ENCODE data around the gene PRND. TPM values are rescaled to one million over a fixed set of nuclear protein-coding genes. Genes with fewer than 3 reads are reported as not detected.
A peak's percentile ranks its signal among the peaks of the same experiment; 100 is the strongest.
"Not testable (repeated sequence)": the region's sequence is repeated elsewhere in the genome, so short reads cannot be mapped to it uniquely, and the experiment has no call there.

The PRND gene
- total RNA-seq, 1 experiment from 2014 or later, result not detected

GRCh38 chr20:4708036-4708435, 13.7 kb upstream of the PRND start:
- DNase-seq (ENCODE audit: extremely low read depth, low read depth), result no peak

GRCh38 chr20:4708856-4709255, 12.9 kb upstream of the PRND start:
- DNase-seq (ENCODE audit: extremely low read depth, low read depth), result no peak

- DNase-seq (ENCODE audit: extremely low read depth, low read depth), result no peak
These were observed 12.2 kb upstream of the PRND start for GRCh38 chr20:4709261-4710105.

GRCh38 chr20:4710106-4710475, 11.6 kb upstream of the PRND start:
- no peak for DNase-seq (ENCODE audit: extremely low read depth, low read depth)

- no peak for DNase-seq (ENCODE audit: extremely low read depth, low read depth)
These were observed 10.2 kb upstream of the PRND start for GRCh38 chr20:4711511-4711910.

- DNase-seq (ENCODE audit: extremely low read depth, low read depth), result no peak
These were observed 8.3 kb upstream of the PRND start for GRCh38 chr20:4713401-4713800.

- DNase-seq (ENCODE audit: extremely low read depth, low read depth), result no peak
These were observed 6.9 kb upstream of the PRND start for GRCh38 chr20:4714818-4715217.

- DNase-seq (ENCODE audit: extremely low read depth, low read depth), result no peak
These were observed 3.7 kb upstream of the PRND start for GRCh38 chr20:4717816-4718570.

- no peak for DNase-seq (ENCODE audit: extremely low read depth, low read depth)
These were observed 2.5 kb upstream of the PRND start for GRCh38 chr20:4719190-4719589.

- DNase-seq (ENCODE audit: extremely low read depth, low read depth), result peak; percentile 67
These were observed 1.4 kb upstream of the PRND start for GRCh38 chr20:4720041-4720976.

GRCh38 chr20:4720977-4721349, 746 bp upstream of the PRND start:
- DNase-seq (ENCODE audit: extremely low read depth, low read depth), result no peak

GRCh38 chr20:4722571-4722970, 862 bp downstream of the PRND start:
- no peak for DNase-seq (ENCODE audit: extremely low read depth, low read depth)

GRCh38 chr20:4722993-4723392, 1.3 kb downstream of the PRND start:
- DNase-seq (ENCODE audit: extremely low read depth, low read depth), result no peak

- not testable (repeated sequence) for DNase-seq (ENCODE audit: extremely low read depth, low read depth)
These were observed 1.8 kb downstream of the PRND start for GRCh38 chr20:4723553-4723952.

- DNase-seq (ENCODE audit: extremely low read depth, low read depth), result no peak
These were observed 3.0 kb downstream of the PRND start for GRCh38 chr20:4724459-4725262.

- no peak for DNase-seq (ENCODE audit: extremely low read depth, low read depth)
These were observed 3.5 kb downstream of the PRND start for GRCh38 chr20:4725263-4725550.

GRCh38 chr20:4726710-4727397, 5.1 kb downstream of the PRND start:
- DNase-seq (ENCODE audit: extremely low read depth, low read depth), result no peak

GRCh38 chr20:4728120-4728760, 6.5 kb downstream of the PRND start:
- DNase-seq (ENCODE audit: extremely low read depth, low read depth), result no peak

- DNase-seq (ENCODE audit: extremely low read depth, low read depth), result no peak
These were observed 7.6 kb downstream of the PRND start for GRCh38 chr20:4729265-4729664.

Measured in NCI-H460 (cell line).